Measurements from ENCODE around the gene SPATA31D3.

GRCh38 chr9:81894891-81895290 is 48.4 kb upstream of the SPATA31D3 start:
- TF ChIP-seq CTCF (IDR thresholded peaks at IDR 0.05) (no peak), POLR2A (IDR thresholded peaks at IDR 0.05) (no peak), EP300 (IDR thresholded peaks at IDR 0.05) (no peak)

Data from ovary (tissue), 3 donors.